ENCODE data around the gene ZNF628.

The ZNF628 gene

GRCh38 chr19:55436847-55437246 is 39.6 kb upstream of the ZNF628 start:
- DNase-seq (ENCODE audit: extremely low spot score) = no peak
- ChIA-PET POLR2A (interaction anchor here (0.6 to 1.3 kb wide), 2 partner anchors 52 to 178 kb away, joined by 3 to 4 read pairs; partner anchors contain the start of gene PPP6R1), CTCF (no interaction called here)
- TF ChIP-seq FOXK2 (IDR thresholded peaks at IDR 0.05) (no peak), SUZ12 (IDR thresholded peaks at IDR 0.05) (no peak), TARDBP (IDR thresholded peaks at IDR 0.05) (no peak), NFRKB (IDR thresholded peaks at IDR 0.05) (no peak), BHLHE40 (IDR thresholded peaks at IDR 0.05; ENCODE audit: borderline replicate concordance) (no peak), CTBP1 (IDR thresholded peaks at IDR 0.05; ENCODE audit: borderline replicate concordance) (no peak), LEF1 (IDR thresholded peaks at IDR 0.05; ENCODE audit: borderline replicate concordance) (no peak), ARNT (IDR thresholded peaks at IDR 0.05) (no peak), FOXM1 (IDR thresholded peaks at IDR 0.05; ENCODE audit: borderline replicate concordance) (no peak), SP1 (IDR thresholded peaks at IDR 0.05) (no peak), L3MBTL2 (conservative IDR thresholded peaks at IDR 0.05) (no peak), PKNOX1 (IDR thresholded peaks at IDR 0.05) (no peak), ELF4 (IDR thresholded peaks at IDR 0.05) (no peak), ZNF384 (IDR thresholded peaks at IDR 0.05) (no peak), FOXA1 (IDR thresholded peaks at IDR 0.05) (no peak), HDGF (IDR thresholded peaks at IDR 0.05; ENCODE audit: borderline replicate concordance) (no peak)

- DNase-seq (ENCODE audit: extremely low spot score) = peak; percentile 77
- ChIA-PET POLR2A (interaction anchor here (0.6 to 1.3 kb wide), 2 partner anchors 87 to 178 kb away, joined by 3 to 4 read pairs; partner anchors contain the start of gene PPP6R1), CTCF (no interaction called here)
- TF ChIP-seq NFRKB (IDR thresholded peaks at IDR 0.05) = no peak
- TF ChIP-seq TARDBP (IDR thresholded peaks at IDR 0.05) = no peak
- TF ChIP-seq FOXM1 (IDR thresholded peaks at IDR 0.05; ENCODE audit: borderline replicate concordance) = no peak
- TF ChIP-seq BHLHE40 (IDR thresholded peaks at IDR 0.05; ENCODE audit: borderline replicate concordance) = no peak
- no peak for TF ChIP-seq ARNT (IDR thresholded peaks at IDR 0.05)
- TF ChIP-seq LEF1 (IDR thresholded peaks at IDR 0.05; ENCODE audit: borderline replicate concordance) = no peak
- TF ChIP-seq PKNOX1 (IDR thresholded peaks at IDR 0.05) = no peak
- no peak for TF ChIP-seq ZNF384 (IDR thresholded peaks at IDR 0.05)
- TF ChIP-seq SUZ12 (IDR thresholded peaks at IDR 0.05) = no peak
- TF ChIP-seq ELF4 (IDR thresholded peaks at IDR 0.05) = no peak
- TF ChIP-seq CTBP1 (IDR thresholded peaks at IDR 0.05; ENCODE audit: borderline replicate concordance) = no peak
- no peak for TF ChIP-seq HDGF (IDR thresholded peaks at IDR 0.05; ENCODE audit: borderline replicate concordance)
- TF ChIP-seq L3MBTL2 (conservative IDR thresholded peaks at IDR 0.05) = no peak
- TF ChIP-seq FOXA1 (IDR thresholded peaks at IDR 0.05) = no peak
- TF ChIP-seq FOXK2 (IDR thresholded peaks at IDR 0.05) = no peak
- TF ChIP-seq SP1 (IDR thresholded peaks at IDR 0.05) = no peak
Observed at GRCh38 chr19:55437410-55437809, 39.0 kb upstream of the ZNF628 start.

GRCh38 chr19:55439052-55439451 is 37.4 kb upstream of the ZNF628 start:
- ChIA-PET POLR2A (interaction anchor here (0.6 kb wide), 1 partner anchor 147 kb away, joined by 3 read pairs; no protein-coding TSS in a partner anchor), CTCF (no interaction called here)
- TF ChIP-seq CTBP1 (IDR thresholded peaks at IDR 0.05; ENCODE audit: borderline replicate concordance) (no peak), BHLHE40 (IDR thresholded peaks at IDR 0.05; ENCODE audit: borderline replicate concordance) (no peak), L3MBTL2 (conservative IDR thresholded peaks at IDR 0.05) (no peak), FOXM1 (IDR thresholded peaks at IDR 0.05; ENCODE audit: borderline replicate concordance) (no peak), HDGF (IDR thresholded peaks at IDR 0.05; ENCODE audit: borderline replicate concordance) (no peak), LEF1 (IDR thresholded peaks at IDR 0.05; ENCODE audit: borderline replicate concordance) (no peak), TARDBP (IDR thresholded peaks at IDR 0.05) (no peak), ELF4 (IDR thresholded peaks at IDR 0.05) (no peak), FOXA1 (IDR thresholded peaks at IDR 0.05) (no peak), PKNOX1 (IDR thresholded peaks at IDR 0.05) (no peak), SP1 (IDR thresholded peaks at IDR 0.05) (no peak), ARNT (IDR thresholded peaks at IDR 0.05) (no peak)
- DNase-seq (ENCODE audit: extremely low spot score) = no peak

GRCh38 chr19:55440411-55441105 is 35.9 kb upstream of the ZNF628 start:
- CTCF ChIA-PET = no interaction called here
- DNase-seq (ENCODE audit: extremely low spot score) = peak; percentile 85
- TF ChIP-seq ARNT (IDR thresholded peaks at IDR 0.05) (no peak), L3MBTL2 (conservative IDR thresholded peaks at IDR 0.05) (no peak), PKNOX1 (IDR thresholded peaks at IDR 0.05) (peak; percentile 92), FOXA1 (IDR thresholded peaks at IDR 0.05) (no peak), SP1 (IDR thresholded peaks at IDR 0.05) (peak; percentile 47; the same call in 1 of the 2 replicates)
- POLR2A ChIA-PET = no interaction called here

GRCh38 chr19:55441319-55441691 is 35.1 kb upstream of the ZNF628 start:
- ChIA-PET CTCF (interaction anchor here (0.6 kb wide), 1 partner anchor 62 kb away, joined by 3 read pairs; no protein-coding TSS in a partner anchor), POLR2A (no interaction called here)
- no peak for DNase-seq (ENCODE audit: extremely low spot score)
- TF ChIP-seq BHLHE40 (IDR thresholded peaks at IDR 0.05; ENCODE audit: borderline replicate concordance) (no peak), HDGF (IDR thresholded peaks at IDR 0.05; ENCODE audit: borderline replicate concordance) (no peak)

All from HEK293T (cell line).